GM12801 (cell line): ENCODE results near the gene C1QTNF5.

ENCODE experiments used
- TF ChIP-seq, protein P1 (sequence below): IDR thresholded peaks from one replicate; pipeline ENCODE4 v1.5.1; 2011; ENCODE audit warnings: control low read depth; ENCODE audit not compliant: insufficient read length; ENCODE audit errors: extremely low read depth

Gene C1QTNF5

GRCh38 chr11:119375337-119376196, 34.9 kb upstream of the C1QTNF5 start:
- TF ChIP-seq, protein P1, sequence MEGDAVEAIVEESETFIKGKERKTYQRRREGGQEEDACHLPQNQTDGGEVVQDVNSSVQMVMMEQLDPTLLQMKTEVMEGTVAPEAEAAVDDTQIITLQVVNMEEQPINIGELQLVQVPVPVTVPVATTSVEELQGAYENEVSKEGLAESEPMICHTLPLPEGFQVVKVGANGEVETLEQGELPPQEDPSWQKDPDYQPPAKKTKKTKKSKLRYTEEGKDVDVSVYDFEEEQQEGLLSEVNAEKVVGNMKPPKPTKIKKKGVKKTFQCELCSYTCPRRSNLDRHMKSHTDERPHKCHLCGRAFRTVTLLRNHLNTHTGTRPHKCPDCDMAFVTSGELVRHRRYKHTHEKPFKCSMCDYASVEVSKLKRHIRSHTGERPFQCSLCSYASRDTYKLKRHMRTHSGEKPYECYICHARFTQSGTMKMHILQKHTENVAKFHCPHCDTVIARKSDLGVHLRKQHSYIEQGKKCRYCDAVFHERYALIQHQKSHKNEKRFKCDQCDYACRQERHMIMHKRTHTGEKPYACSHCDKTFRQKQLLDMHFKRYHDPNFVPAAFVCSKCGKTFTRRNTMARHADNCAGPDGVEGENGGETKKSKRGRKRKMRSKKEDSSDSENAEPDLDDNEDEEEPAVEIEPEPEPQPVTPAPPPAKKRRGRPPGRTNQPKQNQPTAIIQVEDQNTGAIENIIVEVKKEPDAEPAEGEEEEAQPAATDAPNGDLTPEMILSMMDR, result no peak

DNA sequence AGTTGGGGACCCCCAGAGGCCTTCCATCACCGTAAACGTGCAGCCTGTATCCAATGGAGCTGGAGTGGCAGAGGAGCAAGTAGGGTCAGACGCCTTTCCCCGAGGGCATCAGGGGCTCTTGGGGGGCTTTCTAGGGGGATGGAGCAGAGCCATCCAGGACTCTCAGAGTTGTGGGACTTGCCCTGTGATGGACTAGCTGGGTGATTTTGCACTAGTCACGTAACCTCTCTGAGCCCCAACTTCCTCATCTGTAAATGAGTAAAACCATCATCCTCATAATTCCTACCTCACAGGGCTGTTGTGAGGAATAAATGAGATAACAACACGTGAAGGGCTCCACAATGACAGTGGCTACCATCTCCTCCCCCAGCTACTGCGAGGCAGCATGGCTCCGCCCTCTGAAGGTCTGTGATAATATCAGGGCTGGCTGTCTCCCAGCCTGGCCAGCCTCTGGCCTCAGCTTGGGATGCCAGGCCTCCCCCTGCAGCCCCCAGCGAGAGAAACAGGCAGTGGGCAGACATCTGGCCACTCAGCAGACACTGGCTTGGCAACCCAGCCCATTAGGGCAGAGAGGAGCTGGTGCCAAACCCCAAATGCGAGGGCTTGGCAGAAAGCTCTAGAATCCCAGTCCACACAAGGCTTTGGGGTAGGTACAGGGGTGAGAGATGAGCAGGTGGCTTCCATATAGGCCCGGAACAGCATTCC, 34.1 kb upstream of the C1QTNF5 start:
- TF ChIP-seq, protein P1, result no peak

- TF ChIP-seq, protein P1, result no peak
Measured at GRCh38 chr11:119373921-119374631, 33.4 kb upstream of the C1QTNF5 start.

DNA sequence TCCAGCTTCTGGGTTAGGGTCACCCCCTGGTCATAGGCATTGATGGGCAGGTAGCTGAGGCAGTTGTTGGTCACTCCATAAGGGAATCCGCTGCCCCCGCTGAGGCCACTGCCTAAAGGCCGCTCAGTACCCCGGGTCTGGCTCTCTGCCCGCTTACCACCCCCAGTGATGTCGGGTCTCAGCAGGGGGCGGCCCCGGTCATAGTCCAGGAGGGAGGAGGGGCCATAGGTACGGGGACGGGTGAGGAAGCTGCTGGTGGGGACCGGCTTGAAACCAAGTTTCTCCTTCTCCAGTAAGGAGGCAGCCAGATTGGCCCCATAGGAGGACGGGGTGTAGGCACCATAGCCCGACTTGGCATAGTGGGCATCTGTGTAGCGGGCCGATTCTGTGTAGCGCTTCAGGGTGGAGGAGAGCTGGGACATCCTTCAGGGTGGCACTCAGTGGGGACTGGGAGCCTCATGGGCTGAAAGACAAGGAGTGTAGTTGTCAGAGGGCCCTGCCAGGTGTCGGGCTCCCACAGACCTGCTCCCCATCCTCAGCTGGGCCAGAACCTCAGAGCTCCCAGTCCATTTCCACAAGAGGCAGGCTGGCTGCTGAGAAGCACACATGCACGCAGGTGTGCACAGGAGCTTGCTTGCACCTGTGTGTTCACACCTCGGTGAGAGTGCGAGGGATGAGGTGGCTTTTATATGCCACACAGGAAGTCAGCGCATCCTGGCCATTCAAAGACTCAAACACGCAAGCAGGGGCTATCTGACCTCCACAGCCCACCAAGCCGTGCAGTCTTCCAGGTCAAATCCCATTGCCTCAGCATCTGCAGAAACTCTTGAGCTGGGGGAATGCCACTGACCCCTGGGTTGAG, 32.6 kb upstream of the C1QTNF5 start:
- TF ChIP-seq, protein P1, result no peak

DNA sequence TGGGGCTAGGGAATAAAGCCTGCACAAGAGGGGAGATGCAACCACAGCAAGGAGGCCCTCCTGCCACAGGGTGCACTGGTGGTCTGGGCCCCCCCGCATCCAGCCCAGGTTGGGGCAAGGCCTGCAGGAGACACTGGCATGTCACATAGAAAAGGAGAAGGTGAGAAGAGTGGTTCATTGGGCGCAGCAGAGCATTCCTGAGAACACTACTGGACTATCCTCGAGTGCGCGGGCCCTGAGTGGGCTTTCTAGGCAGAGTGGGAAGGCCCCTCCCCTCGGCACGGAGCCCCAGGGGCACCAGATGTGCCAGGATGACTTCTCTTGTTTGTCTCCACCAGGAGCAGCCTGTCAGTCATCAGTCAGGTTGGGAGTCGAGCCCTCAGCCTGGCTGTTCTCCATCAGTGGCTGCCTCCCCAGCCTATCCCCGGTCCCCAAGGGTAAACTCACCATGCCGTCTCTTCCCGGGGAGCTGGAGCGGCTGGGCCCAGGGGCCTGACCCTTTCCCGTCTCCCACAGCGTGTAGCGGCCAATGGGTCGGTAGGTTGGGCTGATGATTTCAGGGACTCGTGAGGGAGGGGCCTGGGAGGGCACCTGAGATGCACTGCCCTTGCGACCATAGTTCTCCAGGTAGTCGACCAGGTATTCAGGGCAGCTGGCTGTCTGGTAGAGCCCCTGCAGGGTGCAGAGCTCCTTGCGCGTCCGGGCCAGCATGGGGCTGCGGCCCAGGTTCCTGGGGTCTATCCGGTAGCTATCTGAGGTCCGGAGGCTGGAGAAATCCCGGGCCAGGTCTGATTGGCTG, 31.8 kb upstream of the C1QTNF5 start:
- TF ChIP-seq, protein P1, result no peak

- TF ChIP-seq, protein P1, result no peak
Measured at GRCh38 chr11:119371778-119372182, 31.1 kb upstream of the C1QTNF5 start.
